ENCODE data around the gene SPATS2L. TPM values are rescaled to one million over a fixed set of nuclear protein-coding genes. Genes with fewer than 3 reads are reported as not detected.

Gene SPATS2L
- total and polyA plus RNA-seq, 9 donors, result 36.5 to 93.0 (median 70.6) TPM

DNA sequence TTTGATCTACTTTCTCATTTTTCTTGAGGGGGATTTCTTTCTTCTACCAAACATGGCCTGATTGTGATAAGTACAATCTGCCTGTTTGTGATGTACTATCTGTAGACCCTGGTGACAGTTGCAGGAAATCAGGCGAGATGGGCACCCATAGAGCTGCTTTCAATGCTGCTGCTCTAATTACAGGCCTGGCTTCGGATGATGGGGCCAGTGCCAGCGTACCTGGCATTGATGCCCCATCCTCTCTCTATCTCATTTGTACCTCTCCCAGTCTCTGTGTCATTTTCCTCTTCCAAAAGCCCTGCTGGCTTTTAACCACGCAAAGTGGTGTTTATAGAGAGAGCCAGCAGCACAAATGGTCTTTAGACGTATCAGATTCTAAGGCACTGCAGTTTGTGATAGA lies 133.5 kb downstream of the SPATS2L start:
- Histone ChIP-seq H3K36me3 (no peaks in the 10 kb centered on the region), H3K9me3 (no peaks in the 10 kb centered on the region), H3K4me3 (no peak overlapping the region), H3K27ac (no peak overlapping the region), H3K4me1 (ENCODE audit: insufficient read depth) (peaks cover 2% of the 10 kb centered on the region), H3K27me3 (no peaks in the 10 kb centered on the region)
- intact Hi-C loops (cut with DNase I), result no loop called here
- TF ChIP-seq POLR2A (IDR thresholded peaks at IDR 0.05), result no peak
- TF ChIP-seq, protein P1, sequence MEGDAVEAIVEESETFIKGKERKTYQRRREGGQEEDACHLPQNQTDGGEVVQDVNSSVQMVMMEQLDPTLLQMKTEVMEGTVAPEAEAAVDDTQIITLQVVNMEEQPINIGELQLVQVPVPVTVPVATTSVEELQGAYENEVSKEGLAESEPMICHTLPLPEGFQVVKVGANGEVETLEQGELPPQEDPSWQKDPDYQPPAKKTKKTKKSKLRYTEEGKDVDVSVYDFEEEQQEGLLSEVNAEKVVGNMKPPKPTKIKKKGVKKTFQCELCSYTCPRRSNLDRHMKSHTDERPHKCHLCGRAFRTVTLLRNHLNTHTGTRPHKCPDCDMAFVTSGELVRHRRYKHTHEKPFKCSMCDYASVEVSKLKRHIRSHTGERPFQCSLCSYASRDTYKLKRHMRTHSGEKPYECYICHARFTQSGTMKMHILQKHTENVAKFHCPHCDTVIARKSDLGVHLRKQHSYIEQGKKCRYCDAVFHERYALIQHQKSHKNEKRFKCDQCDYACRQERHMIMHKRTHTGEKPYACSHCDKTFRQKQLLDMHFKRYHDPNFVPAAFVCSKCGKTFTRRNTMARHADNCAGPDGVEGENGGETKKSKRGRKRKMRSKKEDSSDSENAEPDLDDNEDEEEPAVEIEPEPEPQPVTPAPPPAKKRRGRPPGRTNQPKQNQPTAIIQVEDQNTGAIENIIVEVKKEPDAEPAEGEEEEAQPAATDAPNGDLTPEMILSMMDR (IDR thresholded peaks at IDR 0.05), result no peak
- no peak for TF ChIP-seq EP300 (IDR thresholded peaks at IDR 0.05)
- WGBS, 3 donors, result 97 to 98% (median 98%) methylated on average over 5 of the region's 5 CpGs
- no peak for DNase-seq

DNA sequence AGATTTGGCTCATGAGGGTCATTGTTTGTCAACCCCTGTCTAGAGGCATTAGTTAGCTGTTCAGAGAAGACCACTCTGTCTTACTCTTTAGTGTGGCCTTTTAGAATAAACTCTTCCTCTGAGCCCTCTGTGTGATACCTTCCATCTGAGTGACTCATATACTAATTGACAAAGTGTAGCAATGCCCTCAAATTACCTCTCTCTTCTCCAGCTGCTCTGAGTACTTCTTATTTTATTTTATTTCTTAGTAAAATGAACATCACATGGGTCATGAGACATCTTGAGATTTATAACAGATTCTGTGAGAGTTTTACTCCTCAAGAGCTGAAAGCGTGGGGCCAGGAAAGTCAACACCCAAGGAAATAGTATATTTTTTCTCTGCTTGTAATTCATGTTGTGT lies 136.0 kb downstream of the SPATS2L start:
- DNase-seq, result no peak
- no peaks in the 10 kb centered on the region for H3K36me3 ChIP-seq
- no peak overlapping the region for H3K27ac ChIP-seq
- H3K9me3 ChIP-seq, result no peaks in the 10 kb centered on the region
- H3K27me3 ChIP-seq, result no peaks in the 10 kb centered on the region
- H3K4me1 ChIP-seq (ENCODE audit: insufficient read depth), result peaks cover 2% of the 10 kb centered on the region
- no peak for TF ChIP-seq POLR2A (IDR thresholded peaks at IDR 0.05)
- TF ChIP-seq, protein P1 (IDR thresholded peaks at IDR 0.05), result no peak
- no peak for TF ChIP-seq EP300 (IDR thresholded peaks at IDR 0.05)
- intact Hi-C loops (cut with DNase I), result no loop called here
- WGBS, 3 donors, result 75 to 93% (median 87%) methylated on average over 1 of the region's 1 CpG
- no peak overlapping the region for H3K4me3 ChIP-seq

DNA sequence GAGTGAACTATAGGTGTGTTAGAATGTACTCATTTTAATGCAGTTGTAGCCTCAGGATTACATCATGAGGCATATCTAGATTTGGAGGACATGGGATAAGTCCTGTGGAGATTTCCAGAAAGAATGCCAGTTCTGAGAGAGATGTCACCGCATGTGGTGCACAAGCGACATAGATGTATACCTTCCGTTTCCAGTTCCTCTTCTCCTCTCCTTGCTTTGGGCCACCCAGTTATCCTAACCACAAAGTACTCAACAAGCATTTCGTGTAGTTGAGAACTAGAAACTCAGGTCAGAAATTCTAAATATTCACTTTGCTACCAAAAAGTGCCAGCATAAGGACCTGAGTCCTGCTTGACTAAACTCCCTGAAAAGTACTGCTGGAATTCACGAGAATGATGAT lies 136.9 kb downstream of the SPATS2L start:
- intact Hi-C loops (cut with DNase I), result no loop called here
- Histone ChIP-seq H3K9me3 (no peaks in the 10 kb centered on the region), H3K27me3 (no peaks in the 10 kb centered on the region), H3K36me3 (no peaks in the 10 kb centered on the region), H3K4me1 (ENCODE audit: insufficient read depth) (peaks cover 2% of the 10 kb centered on the region), H3K27ac (no peak overlapping the region), H3K4me3 (no peak overlapping the region)
- TF ChIP-seq, protein P1 (IDR thresholded peaks at IDR 0.05), result no peak
- TF ChIP-seq POLR2A (IDR thresholded peaks at IDR 0.05) (no peak), EP300 (IDR thresholded peaks at IDR 0.05) (no peak)
- DNase-seq, result no peak
- WGBS, 3 donors, result 75 to 76% (median 75%) methylated on average over 5 of the region's 5 CpGs

DNA sequence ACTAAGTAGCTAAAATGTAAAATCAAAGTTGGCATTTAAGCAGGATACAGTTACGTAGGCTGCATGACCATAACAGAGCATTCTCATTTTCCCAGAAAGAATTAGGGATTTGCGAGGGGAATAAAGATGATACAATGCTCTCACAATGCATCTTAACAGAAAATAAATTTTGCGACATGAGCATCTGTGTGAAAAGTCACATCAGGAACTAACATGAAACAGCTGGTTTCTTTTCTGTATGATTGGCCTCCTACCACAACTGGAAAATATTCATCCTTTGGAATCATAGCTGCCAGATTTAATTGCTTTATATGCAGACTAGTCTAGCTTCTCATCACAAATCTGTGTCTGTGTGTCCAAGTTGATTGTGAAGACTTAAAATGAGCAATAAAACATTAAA lies 137.4 kb downstream of the SPATS2L start:
- no peaks in the 10 kb centered on the region for H3K36me3 ChIP-seq
- no peak for TF ChIP-seq EP300 (IDR thresholded peaks at IDR 0.05)
- no peak for TF ChIP-seq POLR2A (IDR thresholded peaks at IDR 0.05)
- TF ChIP-seq, protein P1 (IDR thresholded peaks at IDR 0.05), result no peak
- 86 to 92% (median 88%) methylated on average over 3 of the region's 3 CpGs for WGBS, 3 donors
- no peaks in the 10 kb centered on the region for H3K27me3 ChIP-seq
- H3K27ac ChIP-seq, result no peak overlapping the region
- no peaks in the 10 kb centered on the region for H3K9me3 ChIP-seq
- no peak overlapping the region for H3K4me3 ChIP-seq
- DNase-seq, result no peak
- peaks cover 2% of the 10 kb centered on the region for H3K4me1 ChIP-seq (ENCODE audit: insufficient read depth)
- intact Hi-C loops (cut with DNase I), result no loop called here

Measured in ovary (tissue), 9 donors.